Measurements from ENCODE around the gene SH2D3A. TPM values are rescaled to one million over a fixed set of nuclear protein-coding genes. Genes with fewer than 3 reads are reported as not detected.

The SH2D3A gene
- total and polyA plus RNA-seq, 7 donors = 0.66 to 42.7 (median 26.9) TPM; not detected in 3

DNA sequence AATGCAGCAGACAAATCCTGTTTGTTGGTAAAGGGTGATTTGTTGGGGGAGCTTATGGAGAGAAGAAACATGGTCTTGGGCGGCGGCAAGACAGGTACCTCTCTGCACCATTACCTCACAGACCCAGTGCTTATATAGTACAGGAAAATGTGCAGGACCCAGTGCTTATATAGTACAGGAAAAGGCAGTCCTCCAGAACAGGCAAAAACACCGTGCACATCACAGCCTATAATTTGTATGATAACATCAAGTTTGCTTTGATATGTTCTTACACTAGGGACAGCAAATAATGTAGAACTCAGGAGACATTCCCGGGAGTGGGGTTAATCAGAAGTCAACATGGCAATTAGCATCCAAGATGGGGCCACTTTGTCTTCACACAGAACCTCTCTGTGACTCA is 26.2 kb upstream of the SH2D3A start:
- no peak for DNase-seq
- Histone ChIP-seq H3K4me3 (no peak overlapping the region), H3K9me3 (peaks cover 0 to 8% (median 2%) of the 10 kb centered on the region in 4 donors), H3K27ac (no peak overlapping the region), H3K4me1 (no peaks in the 10 kb centered on the region), H3K27me3 (peaks cover 0 to 6% (median 0%) of the 10 kb centered on the region in 3 donors), H3K36me3 (no peaks in the 10 kb centered on the region)
- TF ChIP-seq, protein P1, sequence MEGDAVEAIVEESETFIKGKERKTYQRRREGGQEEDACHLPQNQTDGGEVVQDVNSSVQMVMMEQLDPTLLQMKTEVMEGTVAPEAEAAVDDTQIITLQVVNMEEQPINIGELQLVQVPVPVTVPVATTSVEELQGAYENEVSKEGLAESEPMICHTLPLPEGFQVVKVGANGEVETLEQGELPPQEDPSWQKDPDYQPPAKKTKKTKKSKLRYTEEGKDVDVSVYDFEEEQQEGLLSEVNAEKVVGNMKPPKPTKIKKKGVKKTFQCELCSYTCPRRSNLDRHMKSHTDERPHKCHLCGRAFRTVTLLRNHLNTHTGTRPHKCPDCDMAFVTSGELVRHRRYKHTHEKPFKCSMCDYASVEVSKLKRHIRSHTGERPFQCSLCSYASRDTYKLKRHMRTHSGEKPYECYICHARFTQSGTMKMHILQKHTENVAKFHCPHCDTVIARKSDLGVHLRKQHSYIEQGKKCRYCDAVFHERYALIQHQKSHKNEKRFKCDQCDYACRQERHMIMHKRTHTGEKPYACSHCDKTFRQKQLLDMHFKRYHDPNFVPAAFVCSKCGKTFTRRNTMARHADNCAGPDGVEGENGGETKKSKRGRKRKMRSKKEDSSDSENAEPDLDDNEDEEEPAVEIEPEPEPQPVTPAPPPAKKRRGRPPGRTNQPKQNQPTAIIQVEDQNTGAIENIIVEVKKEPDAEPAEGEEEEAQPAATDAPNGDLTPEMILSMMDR (IDR thresholded peaks at IDR 0.05) = no peak
- TF ChIP-seq POLR2AphosphoS5 (IDR thresholded peaks at IDR 0.05) (no peak), POLR2A (IDR thresholded peaks at IDR 0.05) (no peak), EP300 (IDR thresholded peaks at IDR 0.05) (no peak)
- WGBS, 2 donors = 75 to 80% methylated on average over 4 of the region's 4 CpGs
- intact Hi-C loops (cut with DNase I) = no loop called here

DNA sequence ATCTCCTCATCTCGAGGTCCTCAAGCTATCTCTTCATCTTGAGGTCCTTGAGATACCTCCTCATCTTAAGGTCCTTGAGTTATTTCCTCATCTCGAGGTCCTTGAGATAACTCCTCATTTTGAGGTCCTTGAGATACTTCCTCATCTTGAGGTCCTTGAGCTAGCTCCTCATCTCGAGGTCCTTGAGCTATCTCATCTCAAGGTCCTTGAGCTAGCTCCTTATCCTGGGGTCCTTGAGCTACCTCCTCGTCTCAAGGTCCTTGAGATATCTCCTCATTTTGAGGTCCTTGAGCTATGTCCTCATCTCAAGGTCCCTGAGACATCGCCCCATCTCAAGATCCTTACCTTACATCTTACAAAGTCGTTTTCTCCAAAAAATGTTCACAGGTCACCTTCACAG is 24.0 kb upstream of the SH2D3A start:
- Histone ChIP-seq H3K36me3 (no peaks in the 10 kb centered on the region), H3K4me1 (no peaks in the 10 kb centered on the region), H3K27ac (no peak overlapping the region), H3K27me3 (peaks cover 0 to 3% (median 0%) of the 10 kb centered on the region in 3 donors), H3K9me3 (peaks cover 0 to 8% (median 2%) of the 10 kb centered on the region in 4 donors), H3K4me3 (no peak overlapping the region)
- WGBS, 2 donors = 77 to 80% methylated on average over 6 of the region's 6 CpGs
- DNase-seq = no peak
- intact Hi-C loops (cut with DNase I) = no loop called here
- TF ChIP-seq, protein P1 (IDR thresholded peaks at IDR 0.05) = no peak
- TF ChIP-seq EP300 (IDR thresholded peaks at IDR 0.05) (no peak), POLR2AphosphoS5 (IDR thresholded peaks at IDR 0.05) (no peak), POLR2A (IDR thresholded peaks at IDR 0.05) (no peak)

DNA sequence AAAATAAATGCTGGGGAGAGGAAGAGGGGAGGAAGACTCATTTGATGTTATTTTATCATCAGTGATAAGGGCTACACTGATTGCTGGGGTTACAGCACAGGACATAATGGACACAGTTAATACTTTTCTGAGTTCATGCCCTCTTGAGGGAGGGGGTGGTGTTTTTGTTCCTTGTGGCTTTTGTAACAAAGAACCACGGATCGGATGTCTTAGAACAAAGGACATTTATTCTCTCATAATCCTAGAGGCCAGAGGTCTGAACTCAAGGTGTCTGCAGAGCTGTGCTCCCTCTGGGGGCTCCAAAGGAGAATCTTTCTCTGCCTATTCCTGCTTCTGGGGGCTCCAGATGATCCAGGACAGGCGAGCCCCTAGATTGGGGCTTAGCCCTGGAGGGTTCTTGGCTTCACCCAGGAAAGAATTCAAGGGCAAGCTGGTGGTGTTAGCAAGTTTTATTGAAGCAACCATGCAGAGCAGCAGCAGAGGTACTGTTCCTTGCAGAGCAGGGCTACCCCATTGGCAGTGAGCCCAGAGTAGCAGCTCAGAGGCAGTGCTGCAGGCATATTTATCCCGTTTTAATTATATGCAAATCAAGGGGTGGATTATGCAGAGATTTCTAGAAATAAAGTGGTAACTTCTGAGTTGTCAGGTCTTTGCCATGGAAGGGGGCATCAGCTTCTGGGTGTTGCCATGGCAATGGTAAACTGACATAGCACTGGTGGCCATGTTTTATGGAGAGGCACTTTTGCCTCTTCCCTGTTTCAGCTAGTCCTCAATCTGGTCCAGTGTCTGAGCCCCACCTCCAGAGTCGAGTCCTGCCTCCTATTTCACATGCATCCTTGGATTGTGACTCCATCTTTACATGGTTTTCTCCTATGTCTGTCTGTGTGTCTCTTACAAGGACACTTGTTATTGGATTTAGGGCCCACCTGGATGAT is 23.2 kb upstream of the SH2D3A start:
- Histone ChIP-seq H3K27ac (no peak overlapping the region), H3K9me3 (peaks cover 0 to 8% (median 2%) of the 10 kb centered on the region in 4 donors), H3K4me3 (no peak overlapping the region), H3K4me1 (no peaks in the 10 kb centered on the region), H3K36me3 (no peaks in the 10 kb centered on the region), H3K27me3 (peaks cover 0 to 1% (median 0%) of the 10 kb centered on the region in 3 donors)
- TF ChIP-seq POLR2AphosphoS5 (IDR thresholded peaks at IDR 0.05) (no peak), EP300 (IDR thresholded peaks at IDR 0.05) (no peak), POLR2A (IDR thresholded peaks at IDR 0.05) (no peak)
- TF ChIP-seq, protein P1 (IDR thresholded peaks at IDR 0.05) = no peak
- DNase-seq = no peak
- intact Hi-C loops (cut with DNase I) = no loop called here
- WGBS, 2 donors = 65 to 69% methylated on average over 5 of the region's 5 CpGs

DNA sequence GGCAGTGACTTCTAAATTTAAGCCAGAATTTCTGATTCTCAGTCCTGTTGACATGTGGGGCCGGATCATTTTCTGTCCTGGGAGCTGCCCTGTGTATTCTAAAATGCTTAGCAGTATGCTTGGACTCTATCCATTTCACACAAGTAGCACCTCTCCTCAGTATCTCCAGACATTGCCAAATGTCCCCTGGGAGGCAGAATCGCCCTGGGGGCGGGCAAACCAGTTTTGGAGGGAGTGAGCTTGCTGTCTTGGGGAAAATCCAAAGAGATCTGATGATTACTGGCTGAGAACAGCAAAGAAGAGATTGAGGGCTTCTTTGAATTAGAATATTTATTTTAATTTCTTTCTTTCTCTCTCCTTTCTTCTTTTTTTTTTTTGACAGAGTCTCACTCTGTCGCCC is 21.7 kb upstream of the SH2D3A start:
- WGBS, 2 donors = 88 to 90% methylated on average over 4 of the region's 4 CpGs
- Histone ChIP-seq H3K36me3 (no peaks in the 10 kb centered on the region), H3K4me3 (no peak overlapping the region), H3K27ac (no peak overlapping the region), H3K4me1 (no peaks in the 10 kb centered on the region), H3K27me3 (peaks cover 0 to 3% (median 0%) of the 10 kb centered on the region in 3 donors), H3K9me3 (no peaks in the 10 kb centered on the region)
- intact Hi-C loops (cut with DNase I) = no loop called here
- TF ChIP-seq POLR2A (IDR thresholded peaks at IDR 0.05) (no peak), EP300 (IDR thresholded peaks at IDR 0.05) (no peak), POLR2AphosphoS5 (IDR thresholded peaks at IDR 0.05) (no peak)
- TF ChIP-seq, protein P1 (IDR thresholded peaks at IDR 0.05) = no peak
- DNase-seq = no peak
